ENCODE data around the gene WDR64. TPM values are rescaled to one million over a fixed set of nuclear protein-coding genes. Genes with fewer than 3 reads are reported as not detected.

WDR64 gene
- total RNA-seq, 6 experiments from 2014 or later, result 0.17 to 0.27 TPM; not detected in 4

GRCh38 chr1:241829468-241829867, 177.4 kb downstream of the WDR64 start:
- intact Hi-C loops (cut with DNase I), result no loop called here
- Histone ChIP-seq H3K4me3 (no peak overlapping the region), H3K27ac (no peak overlapping the region), H3K9me3 (no peaks in the 10 kb centered on the region), H3K27me3 (no peaks in the 10 kb centered on the region), H3K36me3 (no peaks in the 10 kb centered on the region), H3K4me1 (peaks cover 0 to 7% (median 0%) of the 10 kb centered on the region in 4 donors)
- ATAC-seq (peak in 2 of 4 donors; percentile 46 to 50), DNase-seq (no peak)
- TF ChIP-seq CTCF (IDR thresholded peaks at IDR 0.05) (no peak), POLR2A (IDR thresholded peaks at IDR 0.05) (no peak)

GRCh38 chr1:241834733-241835377, 182.8 kb downstream of the WDR64 start:
- Histone ChIP-seq H3K4me3 (no peak overlapping the region), H3K27me3 (no peaks in the 10 kb centered on the region), H3K9me3 (no peaks in the 10 kb centered on the region), H3K36me3 (no peaks in the 10 kb centered on the region), H3K4me1 (no peaks in the 10 kb centered on the region), H3K27ac (no peak overlapping the region)
- TF ChIP-seq POLR2A (IDR thresholded peaks at IDR 0.05) (no peak), CTCF (IDR thresholded peaks at IDR 0.05) (peak; percentile 62 to 76 (median 70))
- ATAC-seq (peak; percentile 76 to 95 (median 82)), DNase-seq (no peak)
- intact Hi-C loops (cut with DNase I), result loop anchor here (10.0 kb wide), 2 partner anchors 200 to 220 kb away; no protein-coding TSS in a partner anchor
- 0% methylated on average over 1 of the region's 1 CpG for WGBS (ENCODE audit: insufficient coverage, low coverage, low lambda C conversion rate, missing lambda C conversion rate)

- TF ChIP-seq CTCF (IDR thresholded peaks at IDR 0.05), result no peak
- TF ChIP-seq POLR2A (IDR thresholded peaks at IDR 0.05), result no peak
- no peaks in the 10 kb centered on the region for H3K27me3 ChIP-seq
- no peak for DNase-seq
- H3K36me3 ChIP-seq, result no peaks in the 10 kb centered on the region
- H3K4me1 ChIP-seq, result no peaks in the 10 kb centered on the region
- intact Hi-C loops (cut with DNase I), result loop anchor here (10.0 kb wide), 2 partner anchors 202 to 222 kb away; no protein-coding TSS in a partner anchor
- H3K4me3 ChIP-seq, result no peak overlapping the region
- 68% methylated on average over 2 of the region's 2 CpGs for WGBS (ENCODE audit: insufficient coverage, low coverage, low lambda C conversion rate, missing lambda C conversion rate)
- H3K9me3 ChIP-seq, result no peaks in the 10 kb centered on the region
- ATAC-seq, result no peak
- H3K27ac ChIP-seq, result no peak overlapping the region
These were observed 184.9 kb downstream of the WDR64 start for GRCh38 chr1:241836941-241837340.

- Histone ChIP-seq H3K9me3 (no peaks in the 10 kb centered on the region), H3K27me3 (no peaks in the 10 kb centered on the region), H3K27ac (no peak overlapping the region), H3K36me3 (no peaks in the 10 kb centered on the region), H3K4me3 (no peak overlapping the region), H3K4me1 (no peaks in the 10 kb centered on the region)
- ATAC-seq, result no peak
- intact Hi-C loops (cut with DNase I), result loop anchor here (10.0 kb wide), 2 partner anchors 203 to 223 kb away; no protein-coding TSS in a partner anchor
- WGBS (ENCODE audit: insufficient coverage, low coverage, low lambda C conversion rate, missing lambda C conversion rate), result 70% methylated on average over 5 of the region's 5 CpGs
- no peak for TF ChIP-seq POLR2A (IDR thresholded peaks at IDR 0.05)
- TF ChIP-seq CTCF (IDR thresholded peaks at IDR 0.05), result no peak
- no peak for DNase-seq
These were observed 185.3 kb downstream of the WDR64 start for GRCh38 chr1:241837416-241837815.
